HG03565 (cell line): Measurements from ENCODE around the gene KLHL29.
A peak's percentile ranks its signal among the peaks of the same experiment; 100 is the strongest.

Experiments
- ATAC-seq: cut with Tn5 transposase; IDR thresholded peaks from one replicate; pipeline ENCODE4 v1.9.1; 2021; ENCODE audit warnings: mild to moderate bottlenecking, moderate library complexity; ENCODE audit not compliant: unreplicated experiment

The KLHL29 gene

GRCh38 chr2:23526835-23527790 is 142.1 kb downstream of the KLHL29 start:
- ATAC-seq, result no peak

GRCh38 chr2:23528171-23528570 is 143.2 kb downstream of the KLHL29 start:
- ATAC-seq, result no peak

GRCh38 chr2:23528690-23529089 is 143.7 kb downstream of the KLHL29 start:
- ATAC-seq, result no peak

DNA sequence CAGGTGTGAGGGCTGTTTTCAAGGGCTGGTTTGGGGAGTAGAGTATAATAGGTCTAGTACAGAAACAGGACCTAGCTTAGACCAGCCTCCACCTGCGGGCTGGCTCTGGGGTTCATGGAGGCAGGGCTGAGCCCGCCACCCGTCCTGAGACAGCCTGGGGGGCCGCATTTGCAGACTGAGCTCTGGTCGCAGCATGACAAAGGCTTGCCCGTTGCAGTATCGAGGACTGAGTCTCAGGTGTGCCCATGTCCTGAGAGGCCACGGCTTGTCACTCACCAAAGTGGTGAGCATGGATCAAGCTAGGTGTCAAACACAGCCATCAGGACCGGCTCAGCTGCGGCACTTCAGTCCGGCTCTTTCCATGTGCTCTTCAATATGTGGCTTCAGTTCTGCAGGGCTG is 144.7 kb downstream of the KLHL29 start:
- no peak for ATAC-seq

GRCh38 chr2:23530206-23530908 is 145.4 kb downstream of the KLHL29 start:
- ATAC-seq, result no peak

GRCh38 chr2:23530909-23531276 is 145.9 kb downstream of the KLHL29 start:
- no peak for ATAC-seq

- no peak for ATAC-seq
Measured at GRCh38 chr2:23531280-23531679, 146.3 kb downstream of the KLHL29 start.

DNA sequence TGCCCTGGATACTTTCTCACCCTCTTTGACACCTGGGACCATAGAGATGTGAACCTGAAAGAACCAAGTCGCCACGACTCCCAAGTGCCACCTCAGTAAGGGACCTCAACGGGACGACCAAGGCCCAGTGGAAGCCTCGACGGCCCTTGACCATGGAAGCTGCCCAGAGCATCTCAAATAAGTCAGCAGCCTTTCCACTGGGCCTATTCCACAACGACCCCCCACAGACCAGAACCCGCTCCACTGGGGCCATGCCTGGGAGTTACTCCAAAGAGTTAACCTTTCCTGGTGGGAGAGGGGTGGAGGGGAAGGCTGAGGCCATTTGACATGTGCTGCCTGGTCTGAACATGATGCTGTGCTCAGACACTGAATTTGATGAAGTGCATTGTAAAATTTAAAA is 146.9 kb downstream of the KLHL29 start:
- ATAC-seq, result no peak

DNA sequence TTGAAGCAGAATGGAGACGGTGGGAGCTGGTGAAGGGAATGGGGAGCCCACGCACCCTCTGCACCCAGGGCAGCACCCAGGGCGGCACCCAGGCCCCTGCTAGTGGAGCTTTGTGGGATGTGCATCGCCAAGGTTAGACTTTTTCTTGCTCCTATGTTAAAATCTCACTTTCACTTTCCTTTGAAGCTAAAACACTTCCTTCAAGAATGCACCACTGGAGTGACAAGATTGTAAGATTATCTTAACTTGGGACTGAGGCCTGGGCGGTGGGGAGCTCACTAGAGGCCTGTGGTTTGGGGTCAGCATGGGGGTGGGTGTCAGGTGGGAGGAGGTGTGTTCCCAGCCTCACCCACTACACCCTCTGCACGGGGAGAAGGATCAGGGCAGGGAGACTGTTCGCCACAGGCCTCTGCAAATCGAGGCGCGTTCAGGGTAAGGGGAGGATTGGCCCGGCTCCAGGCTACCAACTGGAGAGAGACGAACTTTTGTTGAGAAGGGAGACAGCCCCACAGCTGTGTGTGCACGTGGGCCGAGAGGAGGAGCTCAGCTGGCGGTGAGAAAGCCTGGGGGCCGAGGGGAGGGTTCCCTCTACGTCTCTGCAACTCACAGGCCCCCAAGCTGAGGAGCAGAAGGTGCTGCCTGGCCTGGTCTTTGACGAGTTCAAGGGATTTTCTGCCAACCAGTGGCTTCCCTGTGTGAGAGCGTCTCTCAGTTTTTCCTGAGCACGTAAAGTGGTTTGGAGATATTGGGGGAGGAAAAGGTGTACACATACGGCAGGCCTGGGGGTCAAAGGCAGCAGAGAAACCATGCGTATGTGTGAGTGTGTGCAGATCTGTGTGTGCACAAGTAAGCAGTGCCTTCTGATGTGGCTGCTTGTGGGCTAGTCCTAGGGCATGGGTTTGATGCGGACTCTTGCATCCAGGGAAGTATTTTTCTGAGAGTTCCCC is 147.7 kb downstream of the KLHL29 start:
- peak; percentile 74 for ATAC-seq

DNA sequence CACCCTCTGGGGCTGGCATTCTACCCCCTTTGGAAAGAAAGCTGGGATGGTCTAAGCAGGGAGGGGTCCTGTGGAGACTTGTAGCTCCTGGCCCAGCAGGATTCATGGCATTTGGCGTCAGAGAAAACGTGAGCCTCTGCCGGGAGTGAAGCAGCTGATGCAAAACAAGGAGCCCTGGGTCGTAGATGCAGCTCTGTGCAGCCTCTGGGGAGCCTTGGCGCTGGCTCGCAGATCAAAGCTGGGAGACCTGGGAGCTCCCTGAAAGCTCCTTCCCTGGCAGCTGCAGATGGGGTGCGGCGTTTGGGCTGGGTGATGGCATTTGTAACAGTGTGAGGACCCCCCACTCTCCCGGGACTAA is 148.3 kb downstream of the KLHL29 start:
- no peak for ATAC-seq

DNA sequence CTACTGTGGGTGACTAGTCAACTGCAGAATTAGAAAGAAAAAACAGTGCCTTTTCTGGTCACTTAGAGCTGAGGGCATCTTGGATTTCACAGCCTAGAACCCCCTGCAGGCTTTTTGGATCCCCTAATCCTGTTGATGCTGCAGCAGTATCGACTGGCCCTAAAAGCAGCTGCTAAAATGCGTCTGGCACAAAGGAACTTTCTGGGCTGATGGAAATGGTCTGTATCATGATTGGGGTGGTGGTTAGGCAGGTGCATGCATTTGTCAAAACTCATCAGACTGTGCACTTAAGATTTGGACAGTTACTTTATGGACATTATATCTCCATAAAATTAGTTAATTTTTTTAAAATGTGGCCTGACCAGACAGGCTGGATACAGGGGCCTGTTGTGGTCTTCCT is 149.8 kb downstream of the KLHL29 start:
- ATAC-seq, result no peak

- no peak for ATAC-seq
Measured at GRCh38 chr2:23536326-23536725, 151.3 kb downstream of the KLHL29 start.

DNA sequence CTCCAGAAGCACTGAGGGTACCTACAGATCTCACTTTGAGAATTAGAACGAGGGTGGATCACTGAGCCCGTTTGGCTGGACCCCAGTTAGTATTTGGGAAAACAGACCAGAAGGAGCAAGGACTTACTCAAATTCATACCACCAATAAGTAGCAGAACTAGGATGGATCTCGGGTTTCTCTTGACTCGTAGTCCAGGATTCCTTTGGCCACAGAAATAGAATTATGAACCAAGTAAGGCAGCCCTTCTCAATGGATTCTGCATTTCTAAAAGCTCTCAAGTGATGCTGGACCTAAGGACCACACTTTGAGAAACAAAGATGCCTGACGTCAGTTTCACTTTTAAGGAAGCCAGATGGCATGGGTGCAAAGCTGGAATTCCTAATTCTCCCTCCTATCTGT is 153.0 kb downstream of the KLHL29 start:
- no peak for ATAC-seq

DNA sequence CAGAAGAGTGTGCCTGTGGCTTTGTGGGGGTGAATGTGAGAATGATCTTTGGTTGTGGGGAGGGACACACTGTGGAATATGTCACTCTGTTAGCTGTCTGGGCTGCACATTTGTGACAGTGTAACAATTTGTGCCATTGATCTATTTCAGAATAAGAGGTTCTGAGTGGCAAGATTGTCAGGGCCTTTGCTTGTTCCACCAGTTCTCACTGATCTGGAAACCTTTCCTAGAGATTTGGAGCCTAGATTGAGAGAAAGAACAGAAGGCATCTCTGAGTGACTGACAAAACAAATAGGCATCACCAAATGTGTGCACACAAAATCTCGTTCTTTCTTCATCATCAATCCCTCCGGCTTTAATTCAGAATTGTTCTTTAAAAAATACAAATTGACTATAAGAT is 153.6 kb downstream of the KLHL29 start:
- no peak for ATAC-seq

- no peak for ATAC-seq
Measured at GRCh38 chr2:23540804-23541360, 155.9 kb downstream of the KLHL29 start.

DNA sequence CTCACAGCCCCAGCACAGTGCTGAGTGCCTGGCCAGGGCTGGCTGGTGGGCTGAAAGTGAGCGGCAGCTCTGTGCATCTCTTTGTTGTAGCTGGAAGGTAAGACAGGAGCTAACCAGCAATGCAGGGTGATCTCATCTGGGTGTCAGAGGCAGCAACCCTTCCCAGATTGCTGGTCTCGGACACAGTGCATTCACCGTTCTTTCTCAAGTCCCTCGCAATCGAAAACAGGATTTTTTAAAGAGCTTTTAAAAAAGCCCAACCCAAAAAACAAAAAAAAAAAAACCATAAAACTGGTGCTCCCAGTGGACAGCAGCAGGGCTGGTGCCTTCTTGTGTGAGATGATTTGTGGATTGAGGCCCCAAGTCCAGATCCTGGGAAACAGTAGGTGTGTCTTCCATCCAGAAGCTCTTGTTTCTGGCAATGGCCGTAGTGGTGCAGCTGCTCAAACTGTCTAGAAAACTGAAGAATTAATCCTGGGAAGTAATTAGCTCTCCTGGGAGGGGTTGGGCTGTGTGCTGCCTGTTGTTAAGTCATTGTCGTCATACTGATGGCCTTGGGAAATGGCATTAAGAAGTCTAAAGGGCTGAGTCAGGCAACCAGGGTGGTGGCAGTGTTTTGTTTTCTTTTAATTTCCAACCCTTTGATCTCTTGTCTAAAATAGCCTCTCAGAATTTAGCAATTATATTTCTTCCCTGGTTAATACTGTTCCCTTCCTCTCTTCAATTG is 156.7 kb downstream of the KLHL29 start:
- no peak for ATAC-seq

GRCh38 chr2:23542230-23542789 is 157.3 kb downstream of the KLHL29 start:
- ATAC-seq, result no peak

DNA sequence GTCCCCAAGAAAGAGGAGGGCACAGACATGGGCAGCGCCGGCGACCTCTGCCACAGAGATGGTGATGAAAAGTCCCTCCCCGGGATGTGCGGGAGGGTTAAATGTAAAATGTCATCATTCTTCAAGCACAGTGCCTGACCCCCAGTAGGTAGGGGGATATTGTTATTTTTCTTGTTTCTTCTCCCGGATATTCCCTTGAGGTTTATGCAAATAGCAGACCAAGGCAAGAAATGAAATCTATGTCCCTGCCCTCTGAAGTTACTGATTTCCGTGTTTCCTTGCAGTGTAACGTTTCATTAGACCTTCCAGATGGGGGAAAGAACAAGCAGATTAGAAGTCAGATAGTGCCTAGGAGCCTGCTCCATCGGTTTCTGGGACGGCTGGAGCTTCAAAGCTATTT is 158.3 kb downstream of the KLHL29 start:
- ATAC-seq, result no peak

DNA sequence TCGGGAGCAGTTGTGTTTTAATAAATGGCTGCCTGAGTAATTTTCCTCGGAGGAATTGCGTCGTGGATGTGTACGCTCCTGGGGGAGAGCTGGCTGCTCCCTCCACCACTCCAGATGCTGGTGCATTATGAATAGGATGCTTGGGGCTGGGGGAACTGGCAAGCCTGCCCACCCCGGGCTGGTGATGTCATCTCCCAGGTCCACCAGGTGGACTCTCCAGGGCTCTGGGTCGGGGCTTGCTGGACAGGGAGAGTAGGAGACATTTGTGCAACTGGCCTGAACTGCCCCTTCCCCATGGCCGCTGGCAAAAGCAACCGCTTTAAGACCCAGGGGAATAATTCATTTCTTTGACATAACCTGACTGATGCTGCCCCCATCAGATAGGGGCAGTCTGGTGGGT is 158.7 kb downstream of the KLHL29 start:
- ATAC-seq, result no peak
